Cardiac muscle cell (in vitro differentiated cells and primary cell): ENCODE results near the gene TCF12. TPM values are rescaled to one million over a fixed set of nuclear protein-coding genes. Genes with fewer than 3 reads are reported as not detected.
A peak's percentile ranks its signal among the peaks of the same experiment; 100 is the strongest.

Experiments
- DNase-seq, 2 donors: peaks; one replicate each; pipeline versions ENCODE4 v3.0.0 to v3.0.0-alpha.2; 2010 to 2017; ENCODE audit warnings: low read depth in 1 of 2, low spot score in 1 of 2
- H3K27ac ChIP-seq: fragments of 200-600 bp; sonication (generic); 2 replicates; pipeline ENCODE4 v1.5.1; 2016
- H3K27me3 ChIP-seq: fragments of 200-600 bp; sonication (generic); 2 replicates; pipeline ENCODE4 v1.6.0; 2016; ENCODE audit warnings: control low read depth
- H3K36me3 ChIP-seq: fragments of 200-600 bp; sonication (generic); 2 replicates; pipeline ENCODE4 v1.5.1; 2016; ENCODE audit warnings: control low read depth
- H3K4me1 ChIP-seq: fragments of 200-600 bp; sonication (generic); 2 replicates; pipeline ENCODE4 v1.8.1; 2017; ENCODE audit warnings: low read depth, mild to moderate bottlenecking, mixed run types
- H3K4me3 ChIP-seq: fragments of 200-600 bp; sonication (generic); 2 replicates; pipeline ENCODE4 v1.5.1; 2016; ENCODE audit warnings: mild to moderate bottlenecking
- H3K9me3 ChIP-seq: fragments of 200-600 bp; sonication (generic); 2 replicates; pipeline ENCODE4 v1.5.1; 2017; ENCODE audit warnings: low read depth, mild to moderate bottlenecking, control low read depth
- polyA plus RNA-seq: library from polyadenylated mRNA; unstranded; fragments of >200 nt; fragmentation: Nextera tagmentation; extraction: Ambion mirVana; gene quantifications from 2 replicates; pipeline ENCODE4 v1.2.1, GENCODE V29; 2016
- total RNA-seq: library from RNA; depleted of rRNA; stranded (reverse); fragments of >200 nt; gene quantifications from 2 replicates; pipeline ENCODE4 v1.2.3, GENCODE V29; 2016
- TF ChIP-seq, protein P1 (sequence below): IDR thresholded peaks from 2 replicates; pipeline ENCODE4 v1.5.1; 2012; ENCODE audit warnings: low read depth, mild to moderate bottlenecking, low read length

The TCF12 gene
- total and polyA plus RNA-seq, 2 experiments from 2014 or later = 42.6 to 137 TPM

DNA sequence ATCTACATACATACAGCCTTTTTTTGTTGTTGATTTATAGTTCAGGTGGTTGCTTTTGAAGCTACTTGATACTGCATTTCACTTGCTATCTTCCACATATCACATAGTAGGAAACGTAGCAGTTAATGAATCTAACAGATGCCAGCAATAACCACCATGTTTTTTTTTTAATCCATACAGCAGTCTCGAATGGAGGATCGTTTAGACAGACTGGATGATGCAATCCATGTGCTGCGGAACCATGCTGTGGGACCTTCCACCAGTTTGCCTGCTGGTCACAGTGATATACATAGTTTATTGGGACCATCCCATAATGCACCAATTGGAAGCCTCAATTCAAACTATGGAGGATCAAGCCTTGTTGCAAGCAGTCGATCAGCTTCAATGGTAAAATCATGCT lies 334.6 kb downstream of the TCF12 start:
- TF ChIP-seq, protein P1, sequence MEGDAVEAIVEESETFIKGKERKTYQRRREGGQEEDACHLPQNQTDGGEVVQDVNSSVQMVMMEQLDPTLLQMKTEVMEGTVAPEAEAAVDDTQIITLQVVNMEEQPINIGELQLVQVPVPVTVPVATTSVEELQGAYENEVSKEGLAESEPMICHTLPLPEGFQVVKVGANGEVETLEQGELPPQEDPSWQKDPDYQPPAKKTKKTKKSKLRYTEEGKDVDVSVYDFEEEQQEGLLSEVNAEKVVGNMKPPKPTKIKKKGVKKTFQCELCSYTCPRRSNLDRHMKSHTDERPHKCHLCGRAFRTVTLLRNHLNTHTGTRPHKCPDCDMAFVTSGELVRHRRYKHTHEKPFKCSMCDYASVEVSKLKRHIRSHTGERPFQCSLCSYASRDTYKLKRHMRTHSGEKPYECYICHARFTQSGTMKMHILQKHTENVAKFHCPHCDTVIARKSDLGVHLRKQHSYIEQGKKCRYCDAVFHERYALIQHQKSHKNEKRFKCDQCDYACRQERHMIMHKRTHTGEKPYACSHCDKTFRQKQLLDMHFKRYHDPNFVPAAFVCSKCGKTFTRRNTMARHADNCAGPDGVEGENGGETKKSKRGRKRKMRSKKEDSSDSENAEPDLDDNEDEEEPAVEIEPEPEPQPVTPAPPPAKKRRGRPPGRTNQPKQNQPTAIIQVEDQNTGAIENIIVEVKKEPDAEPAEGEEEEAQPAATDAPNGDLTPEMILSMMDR = no peak
- Histone ChIP-seq H3K36me3 (peaks cover 17% of the 10 kb centered on the region), H3K9me3 (no peaks in the 10 kb centered on the region), H3K27me3 (no peaks in the 10 kb centered on the region), H3K4me3 (no peak overlapping the region), H3K27ac (no peak overlapping the region), H3K4me1 (peaks cover 11% of the 10 kb centered on the region)
- no peak for DNase-seq

DNA sequence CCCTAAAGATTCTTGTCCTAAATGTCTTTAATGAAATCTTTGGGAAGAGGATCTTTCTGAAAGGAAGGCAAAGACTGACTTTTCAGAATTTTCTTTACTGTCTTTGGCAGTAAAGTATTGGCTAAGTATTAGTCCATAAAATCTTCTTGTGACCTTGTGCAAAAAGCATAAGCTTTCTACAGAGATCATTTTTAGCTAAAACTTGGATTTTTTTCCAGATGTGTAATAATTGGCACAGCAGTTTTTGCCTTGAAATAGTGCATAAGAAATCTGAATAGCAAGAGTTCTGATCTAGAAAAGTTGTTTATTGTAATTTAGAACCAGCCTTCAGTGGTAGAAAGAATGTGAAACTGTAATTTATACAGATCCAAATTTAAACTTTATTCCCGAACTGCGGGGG lies 335.1 kb downstream of the TCF12 start:
- TF ChIP-seq, protein P1 = no peak
- H3K36me3 ChIP-seq = peaks cover 17% of the 10 kb centered on the region
- no peaks in the 10 kb centered on the region for H3K9me3 ChIP-seq
- peaks cover 7% of the 10 kb centered on the region for H3K4me1 ChIP-seq
- no peaks in the 10 kb centered on the region for H3K27me3 ChIP-seq
- no peak overlapping the region for H3K4me3 ChIP-seq
- DNase-seq = no peak
- no peak overlapping the region for H3K27ac ChIP-seq

DNA sequence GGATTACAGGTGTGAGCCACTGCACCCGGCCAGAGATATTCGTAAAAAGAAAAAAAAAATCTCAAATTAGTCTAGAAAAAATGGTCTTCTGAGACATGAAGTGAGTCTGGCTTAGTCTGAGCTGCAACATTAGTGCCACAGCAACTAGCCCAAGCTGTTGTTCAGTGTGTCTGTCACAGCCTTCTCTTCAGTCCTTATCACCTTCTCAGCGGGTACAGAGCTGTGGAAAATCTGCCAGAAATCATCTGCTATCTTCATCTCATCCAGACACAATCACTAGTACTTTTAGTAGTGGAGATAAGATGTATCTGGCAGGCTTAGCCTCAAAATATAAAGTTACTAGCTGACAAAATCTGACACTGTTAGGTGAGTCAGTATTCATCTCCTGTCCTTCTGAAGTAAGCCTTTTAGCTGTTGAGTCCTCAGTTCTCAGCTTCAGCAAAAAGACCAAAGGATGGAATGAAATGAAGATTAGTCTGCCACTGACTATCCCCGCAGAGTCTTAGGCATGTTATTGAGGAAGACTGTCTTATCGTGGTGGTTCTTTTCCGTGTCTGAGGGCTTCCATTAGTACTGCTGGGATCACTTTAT lies 337.4 kb downstream of the TCF12 start:
- Histone ChIP-seq H3K9me3 (no peaks in the 10 kb centered on the region), H3K27me3 (no peaks in the 10 kb centered on the region), H3K4me1 (peaks cover 24% of the 10 kb centered on the region), H3K27ac (peak overlapping the region; percentile 75), H3K36me3 (peaks cover 14% of the 10 kb centered on the region), H3K4me3 (no peak overlapping the region)
- TF ChIP-seq, protein P1 = no peak
- no peak for DNase-seq

DNA sequence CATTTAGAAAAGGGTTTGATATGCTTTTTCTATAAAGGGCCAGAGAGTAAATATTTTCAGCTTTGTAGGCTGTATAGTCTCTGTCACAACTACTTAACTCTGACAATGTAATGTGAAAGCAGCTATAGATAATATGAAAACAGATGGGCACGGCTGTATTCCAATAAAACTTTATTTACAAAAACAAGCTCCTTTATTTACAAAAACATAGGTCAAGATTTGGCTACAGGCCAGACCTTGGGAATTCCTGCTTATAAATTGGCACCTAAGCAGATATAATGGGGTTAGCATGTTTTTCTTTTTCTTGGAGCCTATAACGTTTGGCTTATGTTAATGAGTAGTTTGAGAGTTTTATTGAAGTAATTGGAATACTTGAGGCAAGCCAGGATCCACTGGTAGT lies 338.5 kb downstream of the TCF12 start:
- TF ChIP-seq, protein P1 = no peak
- H3K4me3 ChIP-seq = no peak overlapping the region
- no peaks in the 10 kb centered on the region for H3K9me3 ChIP-seq
- H3K36me3 ChIP-seq = peaks cover 14% of the 10 kb centered on the region
- H3K4me1 ChIP-seq = peaks cover 25% of the 10 kb centered on the region
- H3K27me3 ChIP-seq = no peaks in the 10 kb centered on the region
- DNase-seq = no peak
- H3K27ac ChIP-seq = peak overlapping the region; percentile 7

DNA sequence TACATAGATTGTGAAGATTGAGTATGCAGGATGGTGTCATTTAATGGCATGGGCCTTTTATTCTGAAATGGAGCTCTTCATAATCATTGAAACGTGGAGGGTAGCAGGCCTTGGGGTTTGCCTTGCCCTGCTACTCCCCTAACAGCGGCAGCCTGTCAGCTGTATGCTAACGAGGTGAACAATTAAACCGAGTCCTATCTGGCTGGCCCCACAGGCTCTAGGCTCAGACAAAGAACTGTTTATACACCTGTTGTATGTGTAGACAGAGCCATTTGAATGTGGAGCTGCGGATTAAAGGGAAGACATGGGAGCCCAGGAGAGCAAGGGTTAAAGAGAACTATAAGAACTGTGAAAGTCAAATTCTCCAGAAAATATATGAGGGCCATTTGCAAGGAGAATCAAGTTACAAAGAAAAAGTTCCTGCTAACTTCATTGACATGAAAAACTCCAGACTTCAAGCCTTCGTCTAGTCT lies 341.2 kb downstream of the TCF12 start:
- no peak overlapping the region for H3K4me3 ChIP-seq
- H3K4me1 ChIP-seq = peaks cover 25% of the 10 kb centered on the region
- TF ChIP-seq, protein P1 = no peak

DNA sequence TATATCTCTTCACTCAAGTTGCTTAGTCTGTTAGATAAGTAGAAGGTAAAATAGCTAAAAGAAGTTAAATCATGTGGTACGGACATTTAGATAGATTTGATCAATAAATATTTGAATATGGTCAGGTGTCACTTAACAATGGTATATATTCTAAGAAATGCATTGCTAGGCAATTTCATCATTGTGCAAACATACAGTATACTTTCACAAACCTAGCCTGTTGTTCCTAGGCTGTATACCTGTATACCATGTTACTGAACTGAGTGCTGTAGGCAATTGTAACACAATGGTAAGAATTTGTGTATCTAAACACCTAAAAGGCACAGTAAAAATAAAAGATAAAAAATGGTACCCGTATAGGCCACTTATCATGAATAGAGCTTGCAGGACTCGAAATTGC lies 345.1 kb downstream of the TCF12 start:
- Histone ChIP-seq H3K36me3 (peaks cover 28% of the 10 kb centered on the region), H3K4me1 (peaks cover 20% of the 10 kb centered on the region), H3K9me3 (no peaks in the 10 kb centered on the region), H3K4me3 (no peak overlapping the region), H3K27ac (no peak overlapping the region), H3K27me3 (no peaks in the 10 kb centered on the region)
- TF ChIP-seq, protein P1 = no peak
- no peak for DNase-seq

More for the DNA sequence above, 341.2 kb downstream of the TCF12 start:
- DNase-seq = peak in 1 of 2 donors; percentile 43
- H3K27ac ChIP-seq = peak overlapping the region; percentile 44
- H3K9me3 ChIP-seq = no peaks in the 10 kb centered on the region
- H3K27me3 ChIP-seq = no peaks in the 10 kb centered on the region
- peaks cover 22% of the 10 kb centered on the region for H3K36me3 ChIP-seq
